GM23338 (cell line): ENCODE measurements around the gene SELENOW. TPM values are rescaled to one million over a fixed set of nuclear protein-coding genes. Genes with fewer than 3 reads are reported as not detected.
"Not testable (repeated sequence)": the region's sequence is repeated elsewhere in the genome, so short reads cannot be mapped to it uniquely, and the experiment has no call there.

Experiments used
- ATAC-seq: fragments of 200-7000 bp; cut with Tn5 transposase; 3 replicates; pipeline ENCODE4 v1.9.1; 2020
- DNase-seq: peaks from one replicate; pipeline ENCODE4 v3.0.0-alpha.2; 2015; ENCODE audit warnings: low spot score
- H2AFZ ChIP-seq: fragments of 200-600 bp; sonication (generic); 2 replicates; pipeline ENCODE4 v1.8.0; 2016; ENCODE audit warnings: antibody characterized with exemption, mild to moderate bottlenecking, moderate library complexity
- H3F3A ChIP-seq: fragments of 200-600 bp; sonication (generic); replicated peaks from 2 replicates; pipeline ENCODE4 v1.8.0; 2017; ENCODE audit warnings: antibody characterized with exemption, mixed run types, low read depth
- H3K27ac ChIP-seq: fragments of 200-600 bp; sonication (generic); 2 replicates; pipeline ENCODE4 v1.6.1; 2016; ENCODE audit warnings: low read depth
- H3K27me3 ChIP-seq: fragments of 200-600 bp; sonication (generic); 2 replicates; pipeline ENCODE4 v1.8.0; 2016; ENCODE audit warnings: mild to moderate bottlenecking, mixed run types, moderate library complexity; ENCODE audit not compliant: insufficient read depth
- H3K36me3 ChIP-seq: fragments of 200-600 bp; sonication (generic); 2 replicates; pipeline ENCODE4 v1.8.0; 2016; ENCODE audit warnings: mild to moderate bottlenecking; ENCODE audit not compliant: insufficient read depth
- H3K4me1 ChIP-seq: fragments of 200-600 bp; sonication (generic); 2 replicates; pipeline ENCODE4 v1.8.0; 2016; ENCODE audit warnings: mild to moderate bottlenecking, moderate library complexity; ENCODE audit not compliant: insufficient read depth
- H3K4me2 ChIP-seq: fragments of 200-600 bp; sonication (generic); 2 replicates; pipeline ENCODE4 v1.7.1; 2017; ENCODE audit warnings: mixed run types
- H3K4me3 ChIP-seq: fragments of 200-600 bp; sonication (generic); 2 replicates; pipeline ENCODE4 v1.6.1; 2016; ENCODE audit warnings: mixed run types
- H3K79me2 ChIP-seq: fragments of 200-600 bp; sonication (generic); replicated peaks from 2 replicates; pipeline ENCODE4 v1.8.0; 2017; ENCODE audit warnings: mild to moderate bottlenecking; ENCODE audit not compliant: insufficient read depth
- H3K9me2 ChIP-seq: fragments of 200-600 bp; sonication (generic); 2 replicates; pipeline ENCODE4 v1.8.0; 2017; ENCODE audit not compliant: insufficient read depth
- H4K20me1 ChIP-seq: fragments of 200-600 bp; sonication (generic); replicated peaks from 2 replicates; pipeline ENCODE4 v1.8.0; 2017; ENCODE audit warnings: mild to moderate bottlenecking; ENCODE audit not compliant: insufficient read depth
- H3K27ac Mint-ChIP-seq: 2 replicates; pipeline ENCODE4 v1.8.0; 2020; ENCODE audit warnings: inconsistent platforms, mild to moderate bottlenecking, moderate library complexity, mixed read lengths
- H3K27me3 Mint-ChIP-seq: 3 replicates; pipeline ENCODE4 v1.8.0; 2022; ENCODE audit warnings: low read depth, mild to moderate bottlenecking, moderate library complexity, mixed read lengths, inconsistent platforms; ENCODE audit not compliant: insufficient read depth, poor library complexity
- H3K36me3 Mint-ChIP-seq: 3 replicates; pipeline ENCODE4 v1.8.0; 2021; ENCODE audit warnings: low read depth, mild to moderate bottlenecking, inconsistent platforms, moderate library complexity, mixed read lengths
- H3K4me1 Mint-ChIP-seq: 3 replicates; pipeline ENCODE4 v1.8.0; 2020; ENCODE audit warnings: mild to moderate bottlenecking, inconsistent platforms, mixed read lengths
- H3K4me3 Mint-ChIP-seq: 3 replicates; pipeline ENCODE4 v1.8.0; 2021; ENCODE audit warnings: moderate library complexity, mild to moderate bottlenecking, inconsistent platforms, mixed read lengths
- H3K9me3 Mint-ChIP-seq: 3 replicates; pipeline ENCODE4 v1.8.0; 2020; ENCODE audit warnings: moderate library complexity, mild to moderate bottlenecking, inconsistent platforms, mixed read lengths
- CREB1 ChIP-seq: fragments of 250-450 bp; sonication (Bioruptor Pico); IDR thresholded peaks from 2 replicates; pipeline ENCODE4 v1.5.0; 2020; ENCODE audit warnings: low read depth, mild to moderate bottlenecking, moderate library complexity
- EZH2phosphoT487 ChIP-seq: fragments of 200-600 bp; sonication (generic); IDR thresholded peaks from one replicate; pipeline ENCODE4 v1.8.1; 2018; ENCODE audit warnings: antibody characterized with exemption; ENCODE audit not compliant: unreplicated experiment
- POLR2AphosphoS5 ChIP-seq: IDR thresholded peaks from 2 replicates; pipeline ENCODE4 v1.6.1; 2016; ENCODE audit warnings: antibody characterized with exemption, low read depth
- REST ChIP-seq: IDR thresholded peaks from one replicate; pipeline ENCODE4 v1.6.1; 2018; ENCODE audit warnings: antibody characterized with exemption; ENCODE audit not compliant: unreplicated experiment
- STAT1 ChIP-seq: IDR thresholded peaks from one replicate; pipeline ENCODE4 v1.6.1; 2016; ENCODE audit warnings: antibody characterized with exemption; ENCODE audit not compliant: unreplicated experiment
- ZNF331 ChIP-seq: fragments of 250-450 bp; sonication (Bioruptor Pico); IDR thresholded peaks from 2 replicates; pipeline ENCODE4 v1.5.0; 2020; ENCODE audit warnings: low read depth, mild to moderate bottlenecking, moderate library complexity
- polyA plus RNA-seq: library from polyadenylated mRNA; unstranded; fragments of >200 nt; fragmentation: Nextera tagmentation; extraction: Ambion mirVana; gene quantifications from 2 replicates; pipeline ENCODE4 v1.2.1, GENCODE V29; 2016
- total RNA-seq: library from RNA; depleted of rRNA; stranded (reverse); fragments of >200 nt; shearing (Covaris generic); gene quantifications from 2 replicates; pipeline ENCODE4 v1.2.3, GENCODE V29; 2014
- TF ChIP-seq, protein P1 (sequence below): IDR thresholded peaks from 2 replicates; pipeline ENCODE4 v1.6.1; 2016; ENCODE audit warnings: antibody characterized with exemption

SELENOW gene
- total and polyA plus RNA-seq, 2 experiments from 2014 or later, result 558 to 811 TPM

GRCh38 chr19:47781590-47782262, 3.2 kb downstream of the SELENOW start:
- no peak overlapping the region for H3K27ac ChIP-seq
- peaks cover 17% of the 10 kb centered on the region for H4K20me1 ChIP-seq

DNA sequence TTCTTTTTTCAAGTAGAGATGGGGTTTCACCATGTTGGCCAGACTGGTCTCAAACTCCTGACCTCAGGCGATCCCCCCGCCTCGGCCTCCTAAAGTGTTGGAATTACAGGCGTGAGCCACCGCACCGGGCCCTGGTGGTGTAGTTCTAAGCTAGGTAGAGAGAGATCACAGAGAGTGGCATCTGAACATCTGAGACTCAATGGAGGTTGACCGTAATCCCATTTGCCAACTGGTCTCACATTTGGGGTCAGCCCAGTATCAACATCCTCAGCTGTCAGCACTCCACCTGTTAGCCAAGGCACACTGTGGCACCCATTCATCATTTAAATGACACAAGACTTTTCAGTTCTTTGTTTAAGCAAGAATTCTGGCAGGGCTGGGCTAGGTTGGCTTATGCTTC, 8.1 kb downstream of the SELENOW start:
- H3K27me3 Mint-ChIP-seq, result peaks cover 12% of the 10 kb centered on the region
- Histone ChIP-seq H3K27me3 (no peaks in the 10 kb centered on the region), H3K4me3 (no peak overlapping the region), H4K20me1 (peaks cover 7% of the 10 kb centered on the region; the same call in 1 of the 2 replicates), H3K79me2 (0 out of 2 replicates have a peak, but pooled peaks cover 4% of the 10 kb centered on the region), H3K9me2 (no peaks in the 10 kb centered on the region), H3K4me1 (0 out of 2 replicates have a peak, but pooled peaks cover 18% of the 10 kb centered on the region), H3K27ac (peak overlapping the region; percentile 83; the same call in 1 of the 2 replicates), H3K4me2 (no peak overlapping the region), H3K36me3 (peaks cover 10% of the 10 kb centered on the region; the same call in 1 of the 2 replicates), H2AFZ (no peak overlapping the region), H3F3A (peaks cover 36% of the 10 kb centered on the region; the same call in 1 of the 2 replicates)
- no peak overlapping the region for H3K27ac Mint-ChIP-seq
- DNase-seq, result peak; percentile 49
- H3K4me3 Mint-ChIP-seq, result no peak overlapping the region
- H3K36me3 Mint-ChIP-seq, result peaks cover 48% of the 10 kb centered on the region
- TF ChIP-seq, protein P1, sequence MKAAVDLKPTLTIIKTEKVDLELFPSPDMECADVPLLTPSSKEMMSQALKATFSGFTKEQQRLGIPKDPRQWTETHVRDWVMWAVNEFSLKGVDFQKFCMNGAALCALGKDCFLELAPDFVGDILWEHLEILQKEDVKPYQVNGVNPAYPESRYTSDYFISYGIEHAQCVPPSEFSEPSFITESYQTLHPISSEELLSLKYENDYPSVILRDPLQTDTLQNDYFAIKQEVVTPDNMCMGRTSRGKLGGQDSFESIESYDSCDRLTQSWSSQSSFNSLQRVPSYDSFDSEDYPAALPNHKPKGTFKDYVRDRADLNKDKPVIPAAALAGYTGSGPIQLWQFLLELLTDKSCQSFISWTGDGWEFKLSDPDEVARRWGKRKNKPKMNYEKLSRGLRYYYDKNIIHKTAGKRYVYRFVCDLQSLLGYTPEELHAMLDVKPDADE, result no peak
- no peak for TF ChIP-seq CREB1 (CRISPR knock-in tag)
- no peak for TF ChIP-seq ZNF331 (CRISPR knock-in tag)
- no peak for TF ChIP-seq EZH2phosphoT487
- no peak for TF ChIP-seq REST
- peaks cover 7% of the 10 kb centered on the region for H3K4me1 Mint-ChIP-seq
- H3K9me3 Mint-ChIP-seq, result peaks cover 2% of the 10 kb centered on the region; the same call in 1 of the 3 replicates
- no peak for ATAC-seq

More at GRCh38 chr19:47781590-47782262, 3.2 kb downstream of the SELENOW start:
- no peak for DNase-seq
- ATAC-seq, result no peak
- Mint-ChIP-seq H3K36me3 (peaks cover 72% of the 10 kb centered on the region), H3K4me1 (peaks cover 9% of the 10 kb centered on the region), H3K4me3 (peak overlapping the region; percentile 4; the same call in 1 of the 3 replicates), H3K27ac (no peak overlapping the region; the same call in 1 of the 2 replicates), H3K27me3 (peaks cover 23% of the 10 kb centered on the region), H3K9me3 (no peaks in the 10 kb centered on the region)
- Histone ChIP-seq H3K9me2 (no peaks in the 10 kb centered on the region), H3K27me3 (no peaks in the 10 kb centered on the region), H3K79me2 (peaks cover 33% of the 10 kb centered on the region), H3K4me3 (no peak overlapping the region), H3K36me3 (peaks cover 16% of the 10 kb centered on the region; the same call in 1 of the 2 replicates), H3K4me2 (no peak overlapping the region), H3F3A (peaks cover 36% of the 10 kb centered on the region; the same call in 1 of the 2 replicates), H2AFZ (no peak overlapping the region), H3K4me1 (peaks cover 11% of the 10 kb centered on the region; the same call in 1 of the 2 replicates)
- TF ChIP-seq POLR2AphosphoS5, result peak; percentile 33; the same call in 1 of the 2 replicates
- TF ChIP-seq STAT1, result no peak

DNA sequence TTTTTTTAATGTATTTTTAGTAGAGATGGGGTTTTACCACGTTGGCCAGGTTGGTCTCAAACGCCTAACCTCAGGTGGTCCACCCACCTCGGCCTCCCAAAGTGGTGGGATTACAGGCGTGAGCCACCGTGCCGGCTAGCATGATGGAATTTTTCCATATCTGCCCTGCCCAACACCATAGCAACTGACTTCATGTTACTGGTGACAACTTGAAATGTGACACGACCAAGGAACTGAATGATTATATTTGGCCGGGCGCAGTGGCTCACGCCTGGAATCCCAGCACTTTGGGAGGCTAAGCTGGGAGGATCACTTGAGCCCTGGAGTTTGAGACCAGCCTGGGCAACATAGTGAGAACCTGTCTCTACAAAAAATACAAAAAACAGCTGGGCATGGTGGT, 8.8 kb downstream of the SELENOW start:
- Histone ChIP-seq H3K27ac (peak overlapping the region; percentile 83; the same call in 1 of the 2 replicates), H3F3A (peaks cover 30% of the 10 kb centered on the region; the same call in 1 of the 2 replicates), H3K4me1 (0 out of 2 replicates have a peak, but pooled peaks cover 18% of the 10 kb centered on the region)
- not testable (repeated sequence) for DNase-seq, H3K4me2 ChIP-seq, H3K79me2 ChIP-seq, H3K4me3 Mint-ChIP-seq, H2AFZ ChIP-seq, ATAC-seq, H3K27me3 ChIP-seq, H3K9me2 ChIP-seq, H3K9me3 Mint-ChIP-seq, H4K20me1 ChIP-seq, H3K36me3 ChIP-seq, H3K27ac Mint-ChIP-seq, H3K4me1 Mint-ChIP-seq, H3K4me3 ChIP-seq
- Mint-ChIP-seq H3K27me3 (peaks cover 11% of the 10 kb centered on the region), H3K36me3 (peaks cover 41% of the 10 kb centered on the region)

GRCh38 chr19:47789811-47790210, 11.3 kb downstream of the SELENOW start:
- H3K9me2 ChIP-seq, DNase-seq, H3K27ac Mint-ChIP-seq, H3K4me1 Mint-ChIP-seq, H3K79me2 ChIP-seq, H3K4me3 Mint-ChIP-seq, H2AFZ ChIP-seq, H3K27me3 ChIP-seq, H3K36me3 ChIP-seq, H4K20me1 ChIP-seq, H3K4me3 ChIP-seq: not testable (repeated sequence)
- Mint-ChIP-seq H3K36me3 (peaks cover 17% of the 10 kb centered on the region; the same call in 2 of the 3 replicates), H3K27me3 (peaks cover 11% of the 10 kb centered on the region), H3K9me3 (peaks cover 13% of the 10 kb centered on the region; the same call in 2 of the 3 replicates)
- H3K27ac ChIP-seq, result peak overlapping the region; percentile 87
- peak overlapping the region; percentile 67; the same call in 1 of the 2 replicates for H3K4me2 ChIP-seq
- H3K4me1 ChIP-seq, result 0 out of 2 replicates have a peak, but pooled peaks cover 18% of the 10 kb centered on the region
- peaks cover 16% of the 10 kb centered on the region; the same call in 1 of the 2 replicates for H3F3A ChIP-seq
- ATAC-seq, result peak; percentile 10; the same call in 2 of the 3 replicates
